Astrocyte of the cerebellum (primary cell): ENCODE results near the gene ATXN7L2.
A peak's percentile ranks its signal among the peaks of the same experiment; 100 is the strongest.

Source experiments
- DNase-seq: peaks from one replicate; pipeline ENCODE4 v3.0.0-alpha.2; 2011; ENCODE audit warnings: low read depth
- H3K4me3 ChIP-seq: 2 replicates; pipeline ENCODE4 v1.5.1; 2011; ENCODE audit warnings: mild to moderate bottlenecking, low read depth, low read length, moderate library complexity
- in situ Hi-C: cut with HindIII; loops from 2 replicates; pipeline ENCODE4 v1.10.0; 2017; ENCODE audit warnings: low sequenced_read_pairs
- TF ChIP-seq, protein P1 (sequence below): IDR thresholded peaks from 2 replicates; pipeline ENCODE4 v1.5.1; 2012; ENCODE audit warnings: low read length, low read depth, moderate library complexity, mild to moderate bottlenecking; ENCODE audit errors: missing control alignments

The ATXN7L2 gene

GRCh38 chr1:109447524-109447923 is 36.2 kb upstream of the ATXN7L2 start:
- no peak for DNase-seq
- in situ Hi-C loops: no loop called here
- TF ChIP-seq, protein P1, sequence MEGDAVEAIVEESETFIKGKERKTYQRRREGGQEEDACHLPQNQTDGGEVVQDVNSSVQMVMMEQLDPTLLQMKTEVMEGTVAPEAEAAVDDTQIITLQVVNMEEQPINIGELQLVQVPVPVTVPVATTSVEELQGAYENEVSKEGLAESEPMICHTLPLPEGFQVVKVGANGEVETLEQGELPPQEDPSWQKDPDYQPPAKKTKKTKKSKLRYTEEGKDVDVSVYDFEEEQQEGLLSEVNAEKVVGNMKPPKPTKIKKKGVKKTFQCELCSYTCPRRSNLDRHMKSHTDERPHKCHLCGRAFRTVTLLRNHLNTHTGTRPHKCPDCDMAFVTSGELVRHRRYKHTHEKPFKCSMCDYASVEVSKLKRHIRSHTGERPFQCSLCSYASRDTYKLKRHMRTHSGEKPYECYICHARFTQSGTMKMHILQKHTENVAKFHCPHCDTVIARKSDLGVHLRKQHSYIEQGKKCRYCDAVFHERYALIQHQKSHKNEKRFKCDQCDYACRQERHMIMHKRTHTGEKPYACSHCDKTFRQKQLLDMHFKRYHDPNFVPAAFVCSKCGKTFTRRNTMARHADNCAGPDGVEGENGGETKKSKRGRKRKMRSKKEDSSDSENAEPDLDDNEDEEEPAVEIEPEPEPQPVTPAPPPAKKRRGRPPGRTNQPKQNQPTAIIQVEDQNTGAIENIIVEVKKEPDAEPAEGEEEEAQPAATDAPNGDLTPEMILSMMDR: no peak
- no peak overlapping the region for H3K4me3 ChIP-seq

- no peak for DNase-seq
- no peak overlapping the region for H3K4me3 ChIP-seq
- in situ Hi-C loops: no loop called here
- TF ChIP-seq, protein P1: no peak
Measured at GRCh38 chr1:109454497-109455133, 29.1 kb upstream of the ATXN7L2 start.

GRCh38 chr1:109457819-109458218 is 25.9 kb upstream of the ATXN7L2 start:
- in situ Hi-C loops: no loop called here
- no peak for DNase-seq
- H3K4me3 ChIP-seq: no peak overlapping the region
- TF ChIP-seq, protein P1: no peak

DNA sequence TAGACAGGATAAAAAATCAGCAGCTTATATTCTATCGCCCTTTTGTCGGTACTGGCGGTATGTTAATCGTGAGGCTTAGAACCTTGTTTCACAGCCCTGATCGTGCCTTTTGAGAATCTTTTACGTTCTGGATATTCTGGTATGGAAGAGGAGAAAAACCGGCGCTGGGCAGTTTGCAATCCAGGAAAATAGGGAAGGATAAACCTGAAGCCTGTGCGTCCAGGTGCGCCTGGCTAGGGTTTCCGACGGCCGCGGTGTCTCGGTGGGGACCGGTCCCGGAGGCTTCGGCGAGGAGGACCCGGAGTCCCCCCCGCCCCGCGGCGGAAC is 17.6 kb upstream of the ATXN7L2 start:
- DNase-seq: no peak
- peak overlapping the region; percentile 38 for H3K4me3 ChIP-seq
- TF ChIP-seq, protein P1: no peak
- in situ Hi-C loops: no loop called here

GRCh38 chr1:109466452-109467300 is 17.0 kb upstream of the ATXN7L2 start, which contains the start of gene SYPL2:
TSS of gene SYPL2 (plus strand) at chr1:109466546. CDS start at chr1:109466844, 298 bp downstream.
- TF ChIP-seq, protein P1: no peak
- DNase-seq: no peak
- in situ Hi-C loops: no loop called here
- peak within 1 kb of the TSS; percentile 38 for H3K4me3 ChIP-seq

- no peak overlapping the region for H3K4me3 ChIP-seq
- TF ChIP-seq, protein P1: no peak
- in situ Hi-C loops: no loop called here
- no peak for DNase-seq
Measured at GRCh38 chr1:109467301-109467777, 16.4 kb upstream of the ATXN7L2 start.
